Measurements from ENCODE around the gene PPARGC1A. TPM values are rescaled to one million over a fixed set of nuclear protein-coding genes. Genes with fewer than 3 reads are reported as not detected.

PPARGC1A gene
- total and polyA plus RNA-seq, 2 donors (not counting 1 experiment from before 2014, with no cell fraction given) = not detected

- peaks cover 2% of the 10 kb centered on the region for H3K9me3 Mint-ChIP-seq (ENCODE audit: insufficient read depth)
- H3K27me3 ChIP-seq (replicated peaks in 1 of 4; ENCODE audit: control extremely low read depth in 1 of 4, control insufficient read depth in 3 of 4, insufficient read depth in 4 of 4, low read length in 3 of 4) = no peaks in the 10 kb centered on the region
- H3K36me3 ChIP-seq (replicated peaks in 1 of 2; ENCODE audit: control extremely low read depth in 1 of 2, control insufficient read depth in 1 of 2, extremely low read depth in 1 of 2, insufficient read depth in 2 of 2, low read length in 1 of 2) = no peaks in the 10 kb centered on the region
- intact Hi-C loops (cut with micrococcal nuclease) = no loop called here
- TF ChIP-seq CTCF (IDR thresholded peaks at IDR 0.05) (no peak), EZH2 (IDR thresholded peaks at IDR 0.05; ENCODE audit: borderline replicate concordance, insufficient read depth, low read depth, low read length, poor library complexity, severe bottlenecking) (no peak)
- H3K4me2 ChIP-seq (replicated peaks; ENCODE audit: low read depth, low read length, poor library complexity, severe bottlenecking) = no peak overlapping the region
- H3K9me3 ChIP-seq (ENCODE audit: control extremely low read depth in 1 of 3, control insufficient read depth in 2 of 3, insufficient read depth in 1 of 3, low read length in 2 of 3) = no peaks in the 10 kb centered on the region
- no peaks in the 10 kb centered on the region for H3K27me3 Mint-ChIP-seq
- H4K20me1 ChIP-seq (ENCODE audit: control insufficient read depth, insufficient read depth, low read length, poor library complexity, severe bottlenecking) = no peaks in the 10 kb centered on the region
- ChIA-PET CTCF (no interaction called here), POLR2A (no interaction called here)
- DNase-seq (no peak), ATAC-seq (ENCODE audit: low read depth) (no peak)
- no peaks in the 10 kb centered on the region for H3K4me1 Mint-ChIP-seq
- H3K27ac ChIP-seq (ENCODE audit: low read length in 2 of 2) = no peak overlapping the region
- H2AFZ ChIP-seq (ENCODE audit: insufficient read depth, low read depth, low read length, poor library complexity, severe bottlenecking) = no peak overlapping the region
- H3K9ac ChIP-seq (ENCODE audit: low read length) = no peak overlapping the region
- H3K79me2 ChIP-seq (ENCODE audit: control insufficient read depth, insufficient read depth, low read length) = no peaks in the 10 kb centered on the region
- no peak overlapping the region for H3K4me3 ChIP-seq (ENCODE audit: control extremely low read depth in 1 of 5, extremely low read depth in 1 of 5, insufficient read depth in 1 of 5, low read depth in 2 of 5, low read length in 4 of 5)
- H3K4me1 ChIP-seq (ENCODE audit: control insufficient read depth in 2 of 2, insufficient read depth in 2 of 2, low read length in 2 of 2) = no peaks in the 10 kb centered on the region
- no CpG with 5 or more reads among the region's 3 CpGs for WGBS (ENCODE audit: insufficient coverage)
- no peak overlapping the region for H3K4me3 Mint-ChIP-seq
- no peak overlapping the region for H3K27ac Mint-ChIP-seq
Measured at GRCh38 chr4:23746027-23746426, 143.8 kb downstream of the PPARGC1A start.

- Mint-ChIP-seq H3K4me3 (no peak overlapping the region), H3K9me3 (ENCODE audit: insufficient read depth) (peaks cover 2% of the 10 kb centered on the region), H3K27me3 (no peaks in the 10 kb centered on the region), H3K27ac (no peak overlapping the region), H3K4me1 (no peaks in the 10 kb centered on the region)
- WGBS (ENCODE audit: insufficient coverage) = no CpG with 5 or more reads among the region's 3 CpGs
- CTCF ChIA-PET = no interaction called here
- POLR2A ChIA-PET = no interaction called here
- no peaks in the 10 kb centered on the region for H3K36me3 ChIP-seq (replicated peaks in 1 of 2; ENCODE audit: control extremely low read depth in 1 of 2, control insufficient read depth in 1 of 2, extremely low read depth in 1 of 2, insufficient read depth in 2 of 2, low read length in 1 of 2)
- no peaks in the 10 kb centered on the region for H3K4me1 ChIP-seq (ENCODE audit: control insufficient read depth in 2 of 2, insufficient read depth in 2 of 2, low read length in 2 of 2)
- H3K27ac ChIP-seq (ENCODE audit: low read length in 2 of 2) = no peak overlapping the region
- no peaks in the 10 kb centered on the region for H3K27me3 ChIP-seq (replicated peaks in 1 of 4; ENCODE audit: control extremely low read depth in 1 of 4, control insufficient read depth in 3 of 4, insufficient read depth in 4 of 4, low read length in 3 of 4)
- no peak for ATAC-seq (ENCODE audit: low read depth)
- no peak overlapping the region for H3K4me2 ChIP-seq (replicated peaks; ENCODE audit: low read depth, low read length, poor library complexity, severe bottlenecking)
- H3K9ac ChIP-seq (ENCODE audit: low read length) = no peak overlapping the region
- intact Hi-C loops (cut with micrococcal nuclease) = no loop called here
- TF ChIP-seq EZH2 (IDR thresholded peaks at IDR 0.05; ENCODE audit: borderline replicate concordance, insufficient read depth, low read depth, low read length, poor library complexity, severe bottlenecking) (no peak), CTCF (IDR thresholded peaks at IDR 0.05) (no peak)
- no peaks in the 10 kb centered on the region for H3K9me3 ChIP-seq (ENCODE audit: control extremely low read depth in 1 of 3, control insufficient read depth in 2 of 3, insufficient read depth in 1 of 3, low read length in 2 of 3)
- H4K20me1 ChIP-seq (ENCODE audit: control insufficient read depth, insufficient read depth, low read length, poor library complexity, severe bottlenecking) = no peaks in the 10 kb centered on the region
- H2AFZ ChIP-seq (ENCODE audit: insufficient read depth, low read depth, low read length, poor library complexity, severe bottlenecking) = no peak overlapping the region
- no peaks in the 10 kb centered on the region for H3K79me2 ChIP-seq (ENCODE audit: control insufficient read depth, insufficient read depth, low read length)
- H3K4me3 ChIP-seq (ENCODE audit: control extremely low read depth in 1 of 5, extremely low read depth in 1 of 5, insufficient read depth in 1 of 5, low read depth in 2 of 5, low read length in 4 of 5) = no peak overlapping the region
- no peak for DNase-seq
Measured at GRCh38 chr4:23745377-23745776, 144.5 kb downstream of the PPARGC1A start.

Data from B cell (primary cell).